ENCODE data around the gene CPSF4.
"Not testable (repeated sequence)": the region's sequence is repeated elsewhere in the genome, so short reads cannot be mapped to it uniquely, and the experiment has no call there.

The CPSF4 gene

DNA sequence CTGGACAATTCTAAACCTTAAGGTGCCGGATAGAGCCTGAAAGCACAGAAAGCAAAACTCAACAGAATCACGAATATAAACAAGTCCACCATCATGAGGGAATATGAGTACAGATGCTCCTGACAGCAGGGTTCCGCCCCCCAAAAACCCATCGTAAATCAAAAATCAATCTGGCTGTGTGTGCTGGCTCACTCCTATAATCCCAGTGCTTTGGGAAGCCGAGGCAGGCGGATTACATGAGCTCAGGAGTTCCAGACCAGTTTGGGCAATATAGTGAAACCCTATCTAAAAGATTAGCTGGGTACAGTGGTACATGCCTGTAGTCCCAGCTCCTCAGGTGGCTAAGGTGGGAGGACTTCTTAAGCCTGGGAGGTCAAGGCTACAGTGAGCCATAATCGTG lies 17.8 kb upstream of the CPSF4 start:
- TF ChIP-seq, protein P1, sequence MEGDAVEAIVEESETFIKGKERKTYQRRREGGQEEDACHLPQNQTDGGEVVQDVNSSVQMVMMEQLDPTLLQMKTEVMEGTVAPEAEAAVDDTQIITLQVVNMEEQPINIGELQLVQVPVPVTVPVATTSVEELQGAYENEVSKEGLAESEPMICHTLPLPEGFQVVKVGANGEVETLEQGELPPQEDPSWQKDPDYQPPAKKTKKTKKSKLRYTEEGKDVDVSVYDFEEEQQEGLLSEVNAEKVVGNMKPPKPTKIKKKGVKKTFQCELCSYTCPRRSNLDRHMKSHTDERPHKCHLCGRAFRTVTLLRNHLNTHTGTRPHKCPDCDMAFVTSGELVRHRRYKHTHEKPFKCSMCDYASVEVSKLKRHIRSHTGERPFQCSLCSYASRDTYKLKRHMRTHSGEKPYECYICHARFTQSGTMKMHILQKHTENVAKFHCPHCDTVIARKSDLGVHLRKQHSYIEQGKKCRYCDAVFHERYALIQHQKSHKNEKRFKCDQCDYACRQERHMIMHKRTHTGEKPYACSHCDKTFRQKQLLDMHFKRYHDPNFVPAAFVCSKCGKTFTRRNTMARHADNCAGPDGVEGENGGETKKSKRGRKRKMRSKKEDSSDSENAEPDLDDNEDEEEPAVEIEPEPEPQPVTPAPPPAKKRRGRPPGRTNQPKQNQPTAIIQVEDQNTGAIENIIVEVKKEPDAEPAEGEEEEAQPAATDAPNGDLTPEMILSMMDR (IDR thresholded peaks at IDR 0.05; ENCODE audit: extremely low read depth, missing control alignments), result no peak

DNA sequence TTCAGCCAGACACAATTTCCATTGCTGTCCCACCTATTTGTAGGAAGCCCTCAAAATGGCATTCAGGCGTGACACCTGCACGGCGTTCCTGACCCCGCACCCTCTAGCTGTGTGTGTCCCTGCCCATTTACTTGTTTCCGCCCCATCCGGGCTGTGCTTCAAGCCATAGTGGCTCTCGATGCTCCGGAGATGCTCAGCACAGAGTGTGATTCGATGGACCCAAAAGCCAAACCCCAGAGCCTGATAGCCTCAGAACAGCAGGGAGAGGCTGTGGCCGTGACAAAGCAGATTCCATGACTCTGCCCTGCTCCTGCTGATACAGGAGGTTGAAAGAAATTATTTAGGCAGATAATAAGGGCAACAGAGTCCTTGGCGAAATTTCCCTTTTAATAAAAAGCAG lies 16.6 kb upstream of the CPSF4 start:
- TF ChIP-seq, protein P1 (IDR thresholded peaks at IDR 0.05; ENCODE audit: extremely low read depth, missing control alignments), result no peak
- no peak for DNase-seq (ENCODE audit: low spot score)

More for the DNA sequence above, 17.8 kb upstream of the CPSF4 start:
- DNase-seq (ENCODE audit: low spot score), result no peak

DNA sequence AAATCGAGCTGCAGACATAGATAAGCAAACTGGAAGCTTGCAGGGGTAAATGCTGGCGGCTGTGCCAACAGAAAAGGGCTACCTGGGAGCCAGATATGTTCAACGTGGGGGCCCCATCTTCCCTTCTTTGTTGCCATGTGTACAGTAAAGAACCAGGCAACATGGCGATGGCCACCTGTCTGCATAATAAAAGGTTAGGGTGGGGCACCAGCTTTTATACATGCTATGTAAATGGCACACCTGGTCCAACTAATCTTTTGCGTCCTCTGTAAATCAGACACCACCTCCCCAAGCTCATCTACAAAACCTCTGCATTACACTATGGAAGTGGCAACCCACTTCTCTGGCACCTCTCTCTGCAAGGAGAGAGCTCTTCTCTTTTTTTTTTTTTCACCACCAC lies 16.1 kb upstream of the CPSF4 start:
- DNase-seq (ENCODE audit: low spot score), result no peak
- TF ChIP-seq, protein P1 (IDR thresholded peaks at IDR 0.05; ENCODE audit: extremely low read depth, missing control alignments), result no peak

DNA sequence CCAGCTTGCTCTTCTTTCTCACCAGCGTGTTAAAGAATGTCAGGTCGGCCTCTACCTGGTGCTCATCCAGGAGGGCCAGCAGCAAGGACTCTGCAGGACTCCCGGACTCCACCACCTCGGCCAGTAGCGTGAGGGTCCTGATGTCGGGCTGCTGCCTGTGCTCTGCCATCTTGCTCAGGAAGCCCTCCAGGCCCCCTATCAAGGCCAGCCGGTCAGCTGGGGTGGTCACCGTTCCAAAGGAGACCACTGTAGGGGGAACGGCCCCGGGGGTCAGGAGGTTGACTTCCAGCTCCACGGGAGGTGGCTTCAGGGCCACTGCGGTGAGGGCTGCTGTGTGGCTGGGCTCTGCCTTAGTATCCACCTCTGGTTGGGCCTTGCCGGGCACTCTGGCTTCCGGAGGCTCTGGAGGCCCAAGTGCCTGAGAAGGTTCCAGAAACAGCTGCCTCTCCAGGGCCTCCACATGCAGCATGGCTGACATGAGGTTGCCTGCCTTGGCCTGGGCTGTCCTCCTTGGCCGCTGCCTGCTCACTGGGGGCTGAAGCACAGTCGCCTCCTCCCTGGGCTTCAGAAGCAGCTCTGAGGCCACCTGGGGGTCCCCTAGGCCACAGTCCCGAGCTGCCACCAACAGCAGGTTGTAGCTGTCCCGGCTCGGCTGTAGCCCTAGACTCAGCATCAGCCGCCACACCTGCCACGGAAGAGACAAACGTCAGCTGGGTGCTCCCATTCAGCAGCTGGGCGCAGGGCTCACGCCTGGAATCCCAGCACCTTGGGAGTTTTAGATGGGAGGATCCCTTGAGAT lies 13.6 kb upstream of the CPSF4 start:
- DNase-seq (ENCODE audit: low spot score), result no peak
- TF ChIP-seq, protein P1 (IDR thresholded peaks at IDR 0.05; ENCODE audit: extremely low read depth, missing control alignments), result no peak

DNA sequence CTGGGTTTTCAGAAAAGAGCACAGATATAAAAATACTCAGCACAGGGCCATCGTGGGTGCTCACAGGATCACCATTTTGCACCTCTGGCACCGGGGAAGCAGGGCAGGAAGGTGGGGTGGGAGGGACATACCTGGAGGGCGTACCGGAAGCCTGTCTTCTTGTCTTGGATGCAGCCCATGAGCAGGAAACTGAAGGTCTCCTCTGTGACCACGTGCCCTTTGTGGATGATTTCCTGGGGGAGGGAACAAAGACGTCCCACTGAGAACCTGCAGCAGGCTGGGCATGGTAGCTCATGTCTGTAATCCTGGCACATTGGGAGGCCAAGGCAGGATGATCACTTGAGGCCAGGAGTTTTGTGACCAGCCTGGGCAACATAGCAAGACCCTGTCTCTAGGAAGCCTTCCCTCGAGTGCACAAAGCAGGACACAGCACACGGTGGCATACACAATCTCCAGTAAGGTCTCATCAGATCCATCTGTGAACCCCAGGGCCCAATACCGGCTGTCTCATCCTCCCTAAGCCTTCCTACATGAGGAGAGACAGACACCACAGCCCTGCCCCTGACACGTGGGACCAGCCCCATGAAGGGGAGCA lies 9.7 kb upstream of the CPSF4 start:
- no peak for DNase-seq (ENCODE audit: low spot score)

DNA sequence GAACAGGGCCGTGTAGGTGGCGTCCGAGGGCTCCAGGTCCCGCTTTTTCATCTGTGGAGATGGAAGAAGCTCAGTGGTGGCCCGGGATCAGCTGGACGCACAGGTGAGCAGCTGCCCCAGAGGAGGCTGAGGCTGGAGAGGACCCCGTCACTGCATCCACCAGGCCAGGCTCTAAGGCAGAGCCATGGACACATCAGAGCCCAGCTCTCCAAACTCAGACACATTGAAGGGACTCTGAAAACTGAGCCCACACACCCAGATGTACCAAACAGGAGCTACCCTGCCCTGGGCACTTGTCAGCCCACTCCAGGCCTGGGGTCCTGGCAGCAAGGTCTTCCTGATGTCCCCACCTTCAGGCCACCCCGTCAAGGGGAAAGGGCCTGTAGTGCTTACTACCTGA lies 9.0 kb upstream of the CPSF4 start:
- no peak for DNase-seq (ENCODE audit: low spot score)
- TF ChIP-seq, protein P1 (IDR thresholded peaks at IDR 0.05; ENCODE audit: extremely low read depth, missing control alignments), result no peak

More for the DNA sequence above, 9.7 kb upstream of the CPSF4 start:
- TF ChIP-seq, protein P1 (IDR thresholded peaks at IDR 0.05; ENCODE audit: extremely low read depth, missing control alignments), result no peak

DNA sequence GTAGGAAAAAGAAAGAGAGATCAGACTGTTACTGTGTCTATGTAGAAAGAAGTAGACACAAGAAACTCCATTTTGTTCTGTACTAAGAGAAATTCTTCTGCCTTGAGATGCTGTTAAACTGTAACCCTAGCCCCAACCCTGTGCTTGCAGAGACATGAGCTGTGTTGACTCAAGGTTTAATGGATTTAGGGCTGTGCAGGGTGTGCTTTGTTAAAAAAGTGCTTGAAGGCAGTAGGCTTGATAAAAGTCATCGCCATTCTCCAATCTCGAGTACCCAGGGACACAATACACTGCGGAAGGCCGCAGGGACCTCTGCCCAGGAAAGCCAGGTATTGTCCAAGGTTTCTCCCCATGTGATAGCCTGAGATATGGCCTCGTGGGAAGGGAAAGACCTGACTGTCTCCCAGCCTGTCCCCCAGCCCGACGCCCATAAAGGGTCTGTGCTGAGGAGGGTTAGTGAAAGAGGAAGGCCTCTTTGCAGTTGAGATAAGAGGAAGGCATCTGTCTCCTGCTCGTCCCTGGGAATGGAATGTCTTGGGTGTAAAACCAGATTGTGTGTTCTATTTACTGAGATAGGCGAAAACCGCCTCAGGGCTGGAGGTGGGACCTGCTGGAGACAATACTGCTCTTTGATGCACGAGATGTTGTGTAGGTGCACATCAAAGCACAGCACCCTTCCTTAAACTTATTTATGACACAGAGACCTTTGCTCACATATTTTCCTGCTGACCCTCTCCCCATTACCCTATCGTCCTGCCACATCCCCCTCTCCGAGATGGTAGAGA lies 6.8 kb upstream of the CPSF4 start:
- not testable (repeated sequence) for DNase-seq (ENCODE audit: low spot score)
